Activated CD4-positive, alpha-beta T cell treated with anti-CD3 and anti-CD28 coated beads, Interleukin-2, amount 50 U/mL, for 48 hours (primary cell): ENCODE measurements around the gene HUS1.
A peak's percentile ranks its signal among the peaks of the same experiment; 100 is the strongest.

Source experiments
- DNase-seq, 2 experiments: peaks; one replicate each; pipeline ENCODE4 v3.0.0-alpha.2; 2020

The HUS1 gene

DNA sequence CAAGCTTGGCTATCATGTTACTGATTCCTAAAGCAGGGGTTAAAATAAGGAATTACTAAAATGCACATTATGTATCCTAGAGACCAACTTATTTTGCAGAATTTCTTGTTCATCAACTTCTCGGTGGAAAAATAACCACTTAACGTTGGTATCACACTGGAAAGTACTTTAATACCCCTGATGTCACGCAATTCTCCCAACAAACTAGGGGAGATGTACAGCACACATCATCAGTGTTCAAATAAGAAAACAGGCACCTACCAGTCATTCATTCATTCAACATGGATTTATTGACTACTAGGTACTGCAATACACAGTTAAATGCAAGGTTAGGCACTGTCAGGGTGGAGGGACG is 648 bp downstream of the HUS1 start:
- DNase-seq: no peak

DNA sequence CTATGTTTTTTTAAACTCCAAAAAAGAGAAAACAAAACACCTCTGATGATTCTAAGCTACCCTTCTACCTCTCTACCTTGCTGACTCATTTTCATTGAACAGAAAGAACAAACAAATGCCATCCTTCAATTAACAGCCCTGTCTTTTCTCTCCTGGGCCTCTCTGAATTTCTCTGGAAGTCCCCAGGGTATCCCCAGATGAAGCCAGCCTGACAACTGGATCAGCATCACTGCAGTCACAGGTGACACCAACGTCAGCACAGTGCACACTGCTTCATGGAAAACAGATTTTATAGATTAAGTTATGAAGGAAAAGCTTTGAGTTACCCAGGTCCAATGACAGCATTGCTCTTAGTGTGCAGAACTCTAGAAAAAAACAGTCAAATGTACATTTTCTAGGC is 5.7 kb downstream of the HUS1 start:
- peak in 1 of 2 experiments; percentile 12 for DNase-seq

DNA sequence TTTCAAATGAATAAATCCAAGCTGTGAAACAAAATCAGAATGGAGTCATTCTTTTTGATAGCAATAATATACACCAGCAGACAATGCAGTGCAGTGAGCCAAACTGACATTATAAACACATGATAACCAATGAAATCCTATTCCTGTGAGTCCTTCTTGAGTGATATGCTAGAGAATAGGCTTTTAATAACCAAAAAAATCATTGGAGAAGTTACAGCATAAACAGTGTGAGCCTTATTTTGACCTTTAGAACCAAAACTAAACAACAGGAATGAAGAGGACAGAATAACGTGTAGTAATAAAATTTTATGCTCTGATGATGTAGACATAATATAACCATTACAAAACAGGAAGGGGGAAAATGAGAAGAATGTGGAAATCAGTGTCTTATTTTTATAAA is 8.7 kb downstream of the HUS1 start:
- DNase-seq: no peak

DNA sequence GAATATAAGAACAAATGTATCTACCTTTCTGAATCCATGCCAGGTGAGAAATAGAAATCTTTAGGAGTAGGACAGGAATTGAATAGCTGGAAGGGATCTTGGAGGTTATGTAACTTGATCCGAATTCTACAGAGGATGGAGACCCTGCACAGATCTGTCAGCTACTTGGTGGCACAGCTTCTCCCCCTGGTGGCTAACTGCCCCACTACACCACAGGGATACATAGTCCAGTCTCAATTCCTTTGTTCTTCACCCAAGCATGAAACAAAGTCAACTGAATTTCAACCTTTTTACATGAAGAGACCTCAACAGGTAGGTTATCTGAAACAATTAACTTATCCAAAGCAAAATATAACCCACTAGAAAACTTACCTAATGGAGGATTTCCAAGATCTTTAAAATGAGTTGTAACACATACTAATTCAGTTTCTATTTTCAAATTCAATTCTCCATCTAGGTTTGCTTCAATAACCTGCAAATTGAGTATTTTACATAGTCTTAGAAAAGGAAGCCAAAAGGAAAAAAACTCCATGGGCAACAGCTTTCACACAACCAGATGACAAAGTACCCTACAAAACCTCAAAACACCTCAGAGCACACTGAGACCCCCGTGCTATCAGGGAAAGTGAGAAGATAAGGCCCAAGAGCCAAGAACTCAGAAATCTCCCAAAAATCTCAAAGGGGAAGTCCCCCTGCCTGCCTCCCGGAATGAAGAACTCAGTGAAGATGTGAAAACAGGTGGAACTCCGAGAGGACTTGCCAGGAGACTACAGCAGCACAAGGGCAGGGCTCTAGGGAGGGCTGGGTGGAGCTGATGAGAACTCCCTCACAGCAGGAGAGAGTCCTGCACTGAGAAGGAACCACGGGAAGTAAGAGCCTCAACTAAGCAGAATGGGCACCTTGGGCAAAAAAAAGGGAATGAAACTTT is 10.3 kb downstream of the HUS1 start:
- DNase-seq: peak; percentile 64 to 72

DNA sequence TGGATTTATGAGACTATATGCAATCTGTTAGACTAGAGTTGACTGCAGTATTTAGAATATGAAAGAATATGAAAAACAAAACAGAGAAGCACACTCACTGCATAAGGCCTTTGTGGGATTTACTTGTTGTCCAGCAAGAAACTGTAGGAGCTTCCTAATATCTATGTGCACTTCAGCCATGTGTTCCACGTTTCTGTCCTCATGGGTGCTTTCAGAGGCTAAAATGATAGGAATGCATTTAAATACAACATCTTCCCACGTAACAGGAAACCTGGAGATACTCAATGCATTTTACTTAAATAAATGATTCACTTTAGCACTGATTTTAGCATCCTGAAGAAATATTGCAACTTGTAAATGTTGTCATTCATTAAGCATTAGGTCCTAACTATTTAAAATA is 11.7 kb downstream of the HUS1 start:
- no peak for DNase-seq

DNA sequence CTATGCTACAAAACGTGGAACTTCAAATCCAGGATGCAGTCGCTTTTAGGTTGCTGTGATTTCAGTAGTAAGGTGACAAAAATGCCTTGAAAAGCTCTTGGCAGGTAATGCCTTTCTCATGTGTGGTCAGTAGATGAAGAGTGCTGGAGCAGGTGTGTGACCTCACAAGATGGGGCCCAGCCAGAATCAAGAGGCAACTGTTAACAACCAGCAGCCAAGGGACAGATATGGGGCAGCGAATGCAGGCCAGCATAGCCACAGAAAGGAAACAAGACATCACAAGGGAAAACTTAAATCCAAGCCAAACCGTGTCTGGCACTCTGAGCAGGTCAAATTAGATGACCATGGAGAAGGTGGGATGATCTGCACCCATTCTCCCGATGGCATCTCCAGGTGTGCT is 12.3 kb downstream of the HUS1 start:
- DNase-seq: no peak

DNA sequence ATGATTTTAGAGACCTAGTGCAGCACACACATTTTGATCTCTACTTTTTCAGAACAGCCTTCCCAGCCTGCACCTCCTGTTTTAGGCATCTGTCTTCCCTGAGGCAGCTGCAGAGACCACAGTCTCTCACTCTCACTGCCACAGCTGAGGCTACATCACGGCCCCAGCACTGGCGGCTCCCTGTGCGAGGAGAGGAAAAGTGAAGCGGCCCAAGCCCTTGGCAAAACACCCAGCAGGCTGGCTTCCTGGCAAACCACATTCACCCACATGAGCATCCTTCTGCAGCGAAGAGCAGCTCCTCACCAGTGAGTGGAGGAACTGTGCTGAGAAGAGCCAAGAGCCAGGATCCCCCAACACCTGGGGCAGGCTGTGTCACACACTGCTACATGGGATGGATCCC is 14.0 kb downstream of the HUS1 start:
- DNase-seq: no peak

DNA sequence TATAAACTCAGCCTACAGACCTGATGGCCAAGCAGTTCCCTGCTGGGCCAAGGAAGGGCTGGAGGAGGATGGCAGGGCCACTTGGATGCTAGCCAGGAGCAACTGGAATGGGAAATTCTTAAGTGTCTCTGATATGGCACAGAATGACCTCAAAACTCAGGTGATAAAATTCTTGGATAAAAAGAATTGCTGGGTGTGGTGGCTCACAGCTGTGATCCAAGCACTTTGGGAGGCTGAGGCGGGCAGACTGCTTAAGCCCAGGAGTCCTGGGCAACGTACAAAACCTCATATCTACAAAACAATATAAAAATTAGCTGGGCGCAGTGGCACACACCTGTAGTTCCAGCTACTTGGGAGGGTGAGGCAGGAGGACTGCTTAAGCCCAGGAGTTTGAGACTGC is 17.2 kb downstream of the HUS1 start:
- DNase-seq: no peak

DNA sequence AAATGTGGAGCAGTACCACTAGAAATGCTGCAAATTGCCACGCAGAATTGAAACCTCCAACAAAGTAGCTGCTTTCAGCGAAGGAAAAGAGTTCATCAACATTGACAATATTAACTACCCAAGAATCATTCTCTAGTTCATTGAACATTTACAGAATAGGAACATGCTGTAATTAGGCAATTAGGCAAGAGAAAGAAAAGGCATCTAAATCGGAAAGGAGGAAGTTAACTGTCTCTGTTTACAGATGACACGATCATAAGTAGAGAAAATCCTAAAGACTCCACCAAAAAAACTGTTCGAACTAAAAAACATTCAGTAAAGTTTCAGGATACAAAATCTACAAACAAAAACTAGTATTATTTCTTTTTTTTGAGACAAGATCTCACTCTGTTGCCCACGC is 22.3 kb downstream of the HUS1 start:
- DNase-seq: no peak

DNA sequence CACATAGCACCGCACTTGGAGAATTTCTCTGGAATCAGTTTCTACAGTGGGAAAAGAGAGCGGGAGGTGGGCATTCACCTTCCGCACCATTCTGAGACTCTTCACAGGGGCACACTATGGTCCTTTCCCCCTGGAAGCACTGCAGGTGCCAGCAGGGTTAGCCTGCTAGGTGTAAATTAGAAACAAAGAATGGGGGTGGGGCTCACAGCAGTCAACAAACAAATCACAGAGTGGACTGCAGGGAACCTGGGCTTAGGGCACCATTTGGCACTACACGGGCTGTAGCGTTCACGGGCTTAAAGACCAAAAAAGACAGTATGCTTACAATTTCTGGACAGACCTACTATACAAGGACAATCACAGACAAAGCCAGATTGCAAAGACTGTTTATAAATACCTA is 23.2 kb downstream of the HUS1 start:
- no peak for DNase-seq

DNA sequence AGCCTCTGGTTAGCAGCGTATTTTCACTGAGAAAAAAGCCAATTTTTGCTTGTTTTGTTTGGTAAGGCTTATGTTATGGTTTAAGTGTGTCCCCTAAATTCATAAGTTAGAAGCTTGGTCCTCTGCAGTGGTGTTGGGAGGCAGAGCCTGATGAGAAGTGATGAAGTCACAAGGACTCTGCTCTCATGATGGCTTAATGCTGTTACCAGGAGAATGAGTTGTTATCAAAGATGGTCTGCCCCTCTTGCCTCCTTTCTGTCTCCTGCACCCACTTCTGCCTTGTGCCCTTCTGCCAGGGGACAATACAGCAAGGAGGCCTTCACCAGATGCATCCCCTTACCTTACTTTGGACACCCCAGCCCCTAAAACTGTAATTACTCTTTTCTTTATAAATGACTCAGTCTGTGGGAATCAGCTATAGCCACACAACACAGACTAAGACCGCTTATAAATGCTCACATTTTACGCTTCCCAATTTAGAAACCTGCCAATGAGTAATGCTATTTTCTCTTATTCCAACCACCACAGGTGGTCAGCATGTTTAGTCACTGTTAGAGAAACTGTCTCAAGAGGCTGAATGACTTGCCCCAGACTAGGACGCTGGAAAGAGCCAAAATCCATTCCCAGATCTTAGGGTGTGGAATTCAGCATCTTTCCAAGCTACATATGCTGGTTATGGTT is 25.0 kb downstream of the HUS1 start:
- DNase-seq: no peak

DNA sequence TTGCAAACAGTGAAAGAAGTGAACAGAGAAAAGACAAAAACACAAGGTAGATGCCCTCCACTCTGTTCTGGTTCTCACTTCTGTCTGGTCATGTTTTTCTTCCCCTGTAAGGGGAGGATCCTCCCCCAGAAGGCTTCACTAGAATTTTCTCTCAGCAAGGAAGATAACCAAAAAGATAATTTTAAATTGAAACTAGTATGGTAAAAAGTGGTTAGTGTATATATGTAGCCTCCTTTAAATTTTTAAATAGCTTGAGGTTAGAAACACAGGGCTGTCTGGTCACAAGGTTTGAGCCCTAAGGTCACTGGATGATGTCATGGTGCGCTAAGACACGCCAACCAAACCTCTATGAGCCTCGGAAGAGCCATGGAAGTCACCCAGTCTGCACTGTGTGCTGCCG is 25.6 kb downstream of the HUS1 start:
- DNase-seq: no peak

DNA sequence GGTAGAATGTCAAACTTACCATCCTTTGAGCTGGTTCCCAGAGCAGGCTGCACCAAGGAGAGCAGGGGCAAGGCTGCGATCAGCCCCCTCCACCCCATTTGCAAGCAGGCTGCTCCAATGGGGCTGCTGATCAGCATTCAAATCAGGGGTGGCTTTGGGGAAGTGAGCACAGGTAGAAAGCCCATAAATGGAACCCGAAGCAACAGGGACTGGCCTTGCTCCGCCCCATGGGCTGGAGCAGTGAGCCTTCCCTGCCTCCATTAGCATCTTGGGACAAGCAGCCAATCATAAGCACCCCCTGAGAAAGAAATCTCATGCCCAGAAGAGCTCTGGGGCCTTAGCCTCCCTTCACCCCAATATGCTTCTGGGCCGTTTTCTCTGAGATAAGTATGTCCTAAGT is 27.2 kb downstream of the HUS1 start:
- DNase-seq: no peak

DNA sequence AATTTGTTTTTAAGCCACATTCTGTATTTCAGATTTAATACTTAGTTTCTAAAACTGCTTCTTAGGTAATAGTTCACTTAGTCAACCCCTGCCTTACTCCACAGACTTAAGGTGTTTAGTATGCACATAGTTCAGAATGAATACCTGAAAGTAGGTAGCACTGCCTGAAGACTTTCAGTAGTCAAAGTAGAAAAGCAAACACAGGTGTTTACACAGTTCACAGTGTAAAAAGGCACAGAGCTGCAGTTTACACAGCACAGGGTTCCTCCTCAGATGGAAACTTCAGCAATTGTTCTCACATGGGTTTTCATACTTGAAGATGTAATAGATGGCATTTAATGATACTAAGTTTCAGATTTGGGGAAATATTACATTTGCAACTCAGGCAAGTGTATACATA is 28.0 kb downstream of the HUS1 start:
- no peak for DNase-seq

DNA sequence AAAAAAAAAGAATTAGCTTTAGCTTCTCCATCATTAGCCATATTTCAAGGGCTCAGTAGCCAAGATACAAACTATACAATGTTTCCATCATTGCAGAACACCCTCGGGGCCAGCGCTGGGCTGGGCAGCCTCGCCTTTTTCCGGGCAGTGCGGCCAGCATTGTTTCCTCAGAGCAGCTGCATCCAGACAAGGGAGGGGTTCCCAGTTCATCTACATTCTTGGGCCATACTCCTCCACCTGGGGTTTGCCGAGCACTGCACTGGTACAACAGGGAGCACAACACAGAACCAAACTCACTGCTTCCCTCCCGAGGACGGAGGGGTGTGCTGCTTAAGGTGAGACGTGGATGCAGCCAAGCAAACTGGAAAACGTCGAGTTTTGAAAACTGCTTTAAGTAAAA is 28.7 kb downstream of the HUS1 start:
- DNase-seq: no peak

DNA sequence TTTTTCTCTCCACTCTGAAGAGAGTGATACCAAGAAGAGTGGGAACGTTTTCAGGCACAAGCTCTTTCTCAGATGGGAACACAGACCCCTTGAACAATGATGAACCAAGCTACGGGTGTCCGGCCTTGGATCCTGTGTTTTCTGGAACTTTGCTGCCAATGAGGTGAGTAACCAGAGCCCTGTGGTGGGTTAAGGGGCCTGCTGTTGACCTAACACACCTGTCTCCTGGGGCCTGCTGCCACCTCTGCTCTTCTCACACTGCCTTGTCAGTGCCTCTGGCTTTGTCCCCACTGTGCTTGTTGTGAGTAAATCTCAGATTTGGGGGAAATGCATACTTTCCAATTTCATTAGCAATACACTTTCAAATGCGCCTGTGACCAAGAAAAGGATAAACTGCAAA is 29.7 kb downstream of the HUS1 start:
- DNase-seq: no peak

DNA sequence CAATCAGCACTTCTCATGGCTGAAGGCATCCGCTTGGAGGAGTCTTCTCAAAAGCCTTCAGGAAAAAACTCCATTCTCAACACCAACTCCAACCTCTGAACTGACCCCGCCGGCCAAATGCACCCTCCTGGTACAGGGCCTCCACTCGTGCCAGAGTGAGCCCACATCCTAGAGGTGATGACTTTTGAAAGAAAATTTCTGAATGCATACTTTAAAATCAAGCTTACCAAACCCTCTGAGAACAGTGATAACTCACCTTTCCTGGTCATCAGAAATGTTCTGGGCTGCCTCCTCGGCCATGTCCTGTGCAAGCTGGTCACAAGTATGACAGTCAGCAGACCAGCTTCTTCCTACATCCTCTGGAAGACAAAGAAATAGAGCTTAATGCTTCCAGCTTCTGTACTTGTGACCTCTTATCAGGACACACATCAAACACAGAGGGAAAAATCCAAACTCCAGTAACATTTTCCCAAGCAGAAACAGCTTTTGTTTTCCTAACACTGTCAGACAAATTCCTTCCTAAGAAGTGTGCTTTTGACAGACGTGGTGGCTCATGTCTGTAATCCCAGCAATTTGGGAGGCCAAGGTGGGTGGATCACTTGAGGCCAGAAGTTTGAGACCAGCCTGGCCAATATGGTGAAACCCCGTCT is 31.1 kb downstream of the HUS1 start, which contains the start of gene PKD1L1:
TSS of gene PKD1L1 (minus strand) at position 326 of the 650 bp plus-strand sequence. CDS start at position 300, 26 bp downstream.
- DNase-seq: no peak

DNA sequence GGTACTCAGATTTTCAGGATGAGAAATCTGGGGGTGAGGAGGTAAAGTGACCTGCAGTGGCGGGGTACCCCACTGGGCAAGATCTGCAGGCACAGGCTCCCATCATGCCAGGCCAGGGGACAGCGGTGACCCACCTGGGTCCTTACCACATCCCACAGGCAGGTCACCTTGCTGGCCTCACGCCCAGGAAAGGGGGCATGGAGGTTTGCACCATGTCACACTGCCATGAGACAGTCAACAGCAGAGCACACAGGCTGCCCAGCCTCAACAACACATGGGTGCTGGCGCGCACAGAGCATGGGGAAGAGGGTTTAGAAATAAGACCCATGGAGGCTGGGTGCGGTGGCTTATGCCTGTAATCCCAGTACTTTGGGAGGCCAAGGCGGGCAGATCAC is 32.1 kb downstream of the HUS1 start:
- no peak for DNase-seq

DNA sequence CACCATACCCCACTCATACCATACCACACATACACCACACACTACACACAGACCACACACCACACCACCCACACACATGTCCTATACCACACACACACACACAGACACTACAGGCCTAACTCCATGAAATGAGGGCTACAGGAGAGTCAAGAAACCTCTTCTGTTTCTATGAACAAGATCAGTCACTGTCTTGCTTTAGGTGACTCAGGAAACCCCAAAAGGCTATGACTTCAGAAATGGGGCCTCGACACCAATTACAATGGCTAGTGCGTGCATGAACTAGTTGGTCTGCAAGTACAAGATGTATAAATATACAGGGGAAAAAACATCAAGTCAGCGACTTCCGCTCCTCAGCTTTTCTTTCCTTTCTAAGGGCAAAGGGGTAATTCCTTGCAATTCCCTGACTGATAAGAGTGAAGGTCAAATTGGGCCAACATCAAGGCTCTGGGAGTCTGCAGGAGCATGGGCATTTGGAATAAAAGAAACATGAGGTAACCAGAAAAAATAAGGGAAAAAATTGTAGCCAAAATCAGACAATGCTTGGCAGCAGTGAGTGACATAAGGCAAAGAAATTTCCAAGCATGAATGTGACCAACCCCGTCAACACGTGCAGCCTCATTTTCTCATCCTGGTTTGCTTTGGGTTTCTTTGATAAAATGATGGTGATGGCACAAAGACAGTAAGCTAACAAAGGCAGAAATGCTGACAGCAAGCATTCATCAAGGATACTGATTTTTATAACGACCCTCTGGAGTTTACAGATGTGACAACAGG is 32.6 kb downstream of the HUS1 start:
- no peak for DNase-seq

DNA sequence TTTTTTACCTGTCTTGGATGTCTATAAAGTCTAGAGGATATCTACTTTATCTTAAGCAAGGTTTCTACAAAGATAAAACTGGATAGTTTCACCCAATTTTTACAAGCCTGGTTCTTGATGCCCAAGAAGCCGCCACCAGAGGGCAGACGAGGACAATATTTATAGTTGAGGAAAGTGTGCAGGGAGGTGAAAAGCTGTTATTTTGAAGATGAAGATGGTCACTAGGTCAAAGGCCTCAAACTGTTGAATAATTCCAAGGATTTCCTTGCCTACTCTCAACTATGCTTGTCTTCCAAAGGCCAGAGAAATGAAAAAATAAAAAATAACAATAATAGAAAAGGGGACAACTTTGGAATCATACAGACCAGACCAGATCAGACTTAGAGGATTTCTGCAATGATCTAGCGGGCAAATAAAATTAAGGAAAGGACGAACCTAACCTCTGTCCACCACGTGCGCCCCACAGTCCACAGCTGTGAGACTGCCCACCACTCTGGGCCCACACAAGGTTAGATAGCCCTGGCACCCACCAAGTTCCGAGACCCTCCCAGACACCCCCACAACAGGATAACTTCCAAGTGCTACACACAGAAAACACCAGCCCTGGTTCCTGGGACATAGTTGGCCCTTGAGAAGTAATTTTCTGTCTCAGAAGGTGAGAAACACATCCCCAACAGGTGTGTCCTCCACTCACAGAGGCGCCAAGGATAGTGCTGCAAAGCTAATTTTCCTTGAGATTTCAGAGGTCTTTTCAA is 34.0 kb downstream of the HUS1 start:
- DNase-seq: peak; percentile 83 to 87

DNA sequence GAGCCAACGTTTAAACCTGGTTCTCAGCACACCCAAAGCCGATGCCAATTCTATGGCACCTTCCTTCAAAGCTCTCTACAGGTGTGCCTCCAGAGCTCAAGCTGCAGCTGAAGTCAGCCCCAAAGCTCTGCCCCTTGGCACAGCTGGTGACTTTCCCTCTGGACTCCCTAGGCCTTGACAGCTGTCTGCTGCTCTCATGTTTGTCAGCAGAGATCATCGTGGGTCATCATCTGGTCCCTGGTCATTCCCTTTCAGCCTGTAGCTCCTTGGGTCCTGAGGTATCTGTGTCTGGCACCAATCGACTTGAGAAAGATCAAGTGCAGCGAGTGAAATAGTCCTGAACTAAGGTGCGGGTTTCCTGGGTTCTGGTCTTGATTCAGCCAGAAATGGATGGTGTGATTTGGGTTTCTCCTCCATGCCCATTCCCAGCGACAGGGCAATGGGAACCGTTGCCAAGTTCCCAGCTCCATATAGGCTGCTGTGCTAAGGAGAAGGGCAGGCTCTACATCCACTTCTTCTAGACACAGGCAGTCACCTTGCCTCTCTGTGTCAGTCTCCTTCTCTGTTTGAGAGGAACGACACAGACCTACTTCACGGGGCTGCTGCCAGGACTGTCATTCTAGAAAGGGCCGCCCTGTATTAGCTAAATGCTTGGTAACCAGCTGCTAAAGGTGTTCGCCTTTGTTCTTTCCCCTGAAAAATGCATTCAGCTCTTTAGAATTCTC is 34.7 kb downstream of the HUS1 start:
- DNase-seq: no peak
